K562 (cell line): ENCODE data around the gene GIMAP1.

Experiments used
- DPF2 ChIP-seq: fragments of 450-650 bp; IDR thresholded peaks from 2 replicates; pipeline ENCODE4 v1.6.1; 2016
- FUS ChIP-seq: fragments of 200-400 bp; formaldehyde crosslinking; optimal IDR thresholded peaks from 2 replicates; pipeline ENCODE3; 2017; ENCODE audit warnings: low read depth, low read length
- KDM1A ChIP-seq, 2 experiments: fragments of 450-650 bp; IDR thresholded peaks; 2 replicates each; pipeline ENCODE4 v1.6.1; 2016; ENCODE audit warnings: mild to moderate bottlenecking in 2 of 2
- POLR2AphosphoS5 ChIP-seq: IDR thresholded peaks from 2 replicates; pipeline ENCODE4 v1.6.1; 2011; ENCODE audit warnings: mild to moderate bottlenecking, low read depth, low read length, moderate library complexity; ENCODE audit not compliant: control insufficient read depth, insufficient read depth
- PTTG1 ChIP-seq: fragments of 450-650 bp; IDR thresholded peaks from 2 replicates; pipeline ENCODE4 v1.6.1; 2016; ENCODE audit warnings: low read depth, mild to moderate bottlenecking, missing genetic modification characterization, missing compliant biosample characterization
- TARDBP ChIP-seq: fragments of 450-650 bp; IDR thresholded peaks from 2 replicates; pipeline ENCODE4 v1.6.1; 2016
- ZNF274 ChIP-seq: IDR thresholded peaks from 2 replicates; pipeline ENCODE4 v1.6.1; 2011; ENCODE audit warnings: low read depth, mild to moderate bottlenecking, low read length, moderate library complexity, borderline replicate concordance
- TF ChIP-seq, protein P1 (sequence below), 3 experiments: IDR thresholded peaks in 2 of 3; conservative IDR thresholded peaks in 1 of 3; 2 replicates each; pipeline ENCODE4 v1.5.1; 2011 to 2012; ENCODE audit warnings: low read length in 3 of 3, mild to moderate bottlenecking in 3 of 3, control low read depth in 2 of 3, improper control_type of control experiment in 1 of 3, inconsistent platforms in 1 of 3, low read depth in 1 of 3, mixed read lengths in 1 of 3, moderate library complexity in 1 of 3; ENCODE audit not compliant: insufficient read depth in 2 of 3
- TF ChIP-seq, protein P2 (sequence below): sonication (generic); formaldehyde crosslinking; IDR thresholded peaks from 2 replicates; pipeline ENCODE4 v1.8.1; 2023; ENCODE audit warnings: mild to moderate bottlenecking, missing genetic modification reagents, moderate library complexity

DNA sequence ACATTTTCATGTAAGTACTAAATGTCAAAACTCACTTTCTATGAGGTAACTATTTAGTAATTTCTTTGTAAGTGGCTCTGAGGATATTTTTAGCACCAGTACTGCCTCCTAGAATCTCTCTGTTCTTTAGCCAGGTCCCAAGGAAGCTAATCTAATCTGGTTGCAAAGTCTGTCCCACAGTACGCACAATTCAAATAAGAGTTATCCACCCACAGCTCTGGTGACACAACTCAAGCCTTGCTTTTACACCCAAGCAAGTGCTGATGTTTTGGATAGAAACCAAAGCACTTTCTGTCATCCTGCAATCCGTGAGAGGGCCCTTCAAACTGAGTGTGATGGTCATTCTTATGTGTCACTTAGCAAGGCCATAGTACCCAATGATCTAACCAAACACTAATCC is 35.3 kb downstream of the GIMAP1 start:
- no peak for TF ChIP-seq PTTG1 (tag)
- TF ChIP-seq ZNF274 = no peak
- no peak for TF ChIP-seq TARDBP
- TF ChIP-seq, protein P1, sequence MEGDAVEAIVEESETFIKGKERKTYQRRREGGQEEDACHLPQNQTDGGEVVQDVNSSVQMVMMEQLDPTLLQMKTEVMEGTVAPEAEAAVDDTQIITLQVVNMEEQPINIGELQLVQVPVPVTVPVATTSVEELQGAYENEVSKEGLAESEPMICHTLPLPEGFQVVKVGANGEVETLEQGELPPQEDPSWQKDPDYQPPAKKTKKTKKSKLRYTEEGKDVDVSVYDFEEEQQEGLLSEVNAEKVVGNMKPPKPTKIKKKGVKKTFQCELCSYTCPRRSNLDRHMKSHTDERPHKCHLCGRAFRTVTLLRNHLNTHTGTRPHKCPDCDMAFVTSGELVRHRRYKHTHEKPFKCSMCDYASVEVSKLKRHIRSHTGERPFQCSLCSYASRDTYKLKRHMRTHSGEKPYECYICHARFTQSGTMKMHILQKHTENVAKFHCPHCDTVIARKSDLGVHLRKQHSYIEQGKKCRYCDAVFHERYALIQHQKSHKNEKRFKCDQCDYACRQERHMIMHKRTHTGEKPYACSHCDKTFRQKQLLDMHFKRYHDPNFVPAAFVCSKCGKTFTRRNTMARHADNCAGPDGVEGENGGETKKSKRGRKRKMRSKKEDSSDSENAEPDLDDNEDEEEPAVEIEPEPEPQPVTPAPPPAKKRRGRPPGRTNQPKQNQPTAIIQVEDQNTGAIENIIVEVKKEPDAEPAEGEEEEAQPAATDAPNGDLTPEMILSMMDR (IDR thresholded peaks at IDR 0.05 in 2 of 3, conservative IDR thresholded peaks at IDR 0.05 in 1 of 3; ENCODE audit: insufficient read depth in 2 of 3, low read depth in 1 of 3, low read length in 3 of 3) = no peak
- TF ChIP-seq FUS = no peak
- no peak for TF ChIP-seq KDM1A (IDR thresholded peaks at IDR 0.05)
- TF ChIP-seq, protein P2, sequence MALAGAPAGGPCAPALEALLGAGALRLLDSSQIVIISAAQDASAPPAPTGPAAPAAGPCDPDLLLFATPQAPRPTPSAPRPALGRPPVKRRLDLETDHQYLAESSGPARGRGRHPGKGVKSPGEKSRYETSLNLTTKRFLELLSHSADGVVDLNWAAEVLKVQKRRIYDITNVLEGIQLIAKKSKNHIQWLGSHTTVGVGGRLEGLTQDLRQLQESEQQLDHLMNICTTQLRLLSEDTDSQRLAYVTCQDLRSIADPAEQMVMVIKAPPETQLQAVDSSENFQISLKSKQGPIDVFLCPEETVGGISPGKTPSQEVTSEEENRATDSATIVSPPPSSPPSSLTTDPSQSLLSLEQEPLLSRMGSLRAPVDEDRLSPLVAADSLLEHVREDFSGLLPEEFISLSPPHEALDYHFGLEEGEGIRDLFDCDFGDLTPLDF (CRISPR knock-in tag) = no peak
- TF ChIP-seq POLR2AphosphoS5 = no peak
- no peak for TF ChIP-seq DPF2
